WTC11 (cell line): ENCODE results near the gene FYN. TPM values are rescaled to one million over a fixed set of nuclear protein-coding genes. Genes with fewer than 3 reads are reported as not detected.

Experiments used
- ATAC-seq: fragments of 200-7000 bp; cut with Tn5 transposase; 2 replicates; pipeline ENCODE4 v1.10.0; 2021; ENCODE audit warnings: mild to moderate bottlenecking, moderate library complexity
- CTCF ChIA-PET: fragments of 300-600 bp; sonication (Branson Sonifier 250); formaldehyde crosslinking; loops from one replicate; lab custom pipeline; 2021; ENCODE audit warnings: antibody characterized with exemption; lab: Charles Lee
- POLR2A ChIA-PET: fragments of 350-600 bp; sonication (Branson Sonifier 250); formaldehyde crosslinking; loops from one replicate; lab custom pipeline; 2021; ENCODE audit warnings: antibody characterized with exemption; lab: Charles Lee
- DNase-seq: peaks from one replicate; pipeline ENCODE4 v3.0.0; 2021; ENCODE audit warnings: low spot score
- H3K27ac Mint-ChIP-seq: 2 replicates; pipeline ENCODE4 v1.8.0; 2021; ENCODE audit warnings: mixed read lengths
- H3K27me3 Mint-ChIP-seq: 2 replicates; pipeline ENCODE4 v1.8.0; 2021; ENCODE audit warnings: low read depth, mild to moderate bottlenecking, moderate library complexity, mixed read lengths
- H3K36me3 Mint-ChIP-seq: 2 replicates; pipeline ENCODE4 v1.8.0; 2021; ENCODE audit warnings: mixed read lengths
- H3K4me1 Mint-ChIP-seq: 2 replicates; pipeline ENCODE4 v1.8.0; 2022; ENCODE audit warnings: mixed read lengths
- H3K4me3 Mint-ChIP-seq: 2 replicates; pipeline ENCODE4 v1.8.0; 2021; ENCODE audit warnings: mild to moderate bottlenecking, moderate library complexity, mixed read lengths
- H3K9me3 Mint-ChIP-seq: 2 replicates; pipeline ENCODE4 v1.8.0; 2021; ENCODE audit warnings: mixed read lengths
- ATF1 ChIP-seq: sonication (generic); formaldehyde crosslinking; IDR thresholded peaks from 2 replicates; pipeline ENCODE4 v1.8.1; 2023; ENCODE audit warnings: mild to moderate bottlenecking, moderate library complexity, missing genetic modification reagents
- NFYB ChIP-seq: sonication (generic); formaldehyde crosslinking; conservative IDR thresholded peaks from 2 replicates; pipeline ENCODE4 v1.8.0; 2022; ENCODE audit warnings: low read depth, missing genetic modification reagents
- NR1H2 ChIP-seq: sonication (generic); formaldehyde crosslinking; IDR thresholded peaks from 2 replicates; pipeline ENCODE4 v1.9.0; 2021; ENCODE audit warnings: mild to moderate bottlenecking, moderate library complexity, missing genetic modification reagents
- TEAD4 ChIP-seq: sonication (generic); formaldehyde crosslinking; IDR thresholded peaks from 2 replicates; pipeline ENCODE4 v1.8.0; 2022; ENCODE audit warnings: mild to moderate bottlenecking, missing genetic modification reagents
- total RNA-seq: library from RNA; stranded (reverse); gene quantifications from 3 replicates; pipeline ENCODE4 v1.2.3, GENCODE V29; 2021
- TF ChIP-seq, protein P1 (sequence below): sonication (generic); formaldehyde crosslinking; IDR thresholded peaks from 2 replicates; pipeline ENCODE4 v1.8.0; 2022; ENCODE audit warnings: mild to moderate bottlenecking, missing genetic modification reagents
- TF ChIP-seq, protein P2 (sequence below): sonication (generic); formaldehyde crosslinking; IDR thresholded peaks from 2 replicates; pipeline ENCODE4 v1.8.1; 2022; ENCODE audit warnings: missing genetic modification reagents, borderline replicate concordance
- TF ChIP-seq, protein P3 (sequence below): fragments of 200-600 bp; IDR thresholded peaks from 2 replicates; pipeline ENCODE4 v1.8.0; 2022; ENCODE audit warnings: antibody characterized with exemption
- TF ChIP-seq, protein P4 (sequence below): fragments of 250-450 bp; sonication (Bioruptor Pico); IDR thresholded peaks from 2 replicates; pipeline ENCODE4 v1.9.0; 2021; ENCODE audit warnings: mild to moderate bottlenecking

FYN gene
- total RNA-seq, 1 experiment from 2014 or later, result 63.9 TPM

DNA sequence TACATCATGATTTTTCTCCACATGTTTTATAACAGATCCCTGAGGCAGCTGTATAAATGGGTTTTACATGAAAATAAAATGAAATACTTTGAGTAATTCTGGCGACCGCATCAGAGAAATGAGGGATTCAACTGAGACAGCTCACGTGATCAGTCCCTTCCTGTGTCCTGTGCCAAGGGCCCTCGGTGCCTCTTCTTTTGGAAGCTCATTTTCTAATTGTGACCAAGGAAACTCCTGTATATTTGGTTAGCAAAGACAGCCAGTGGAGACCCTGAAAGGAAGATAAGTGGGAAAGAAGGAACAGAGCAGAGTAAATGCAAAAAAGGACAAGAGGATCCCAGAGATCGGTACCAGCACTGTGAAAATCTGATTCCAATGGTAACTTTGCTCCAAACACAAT lies 129.9 kb downstream of the FYN start (continued):
- TF ChIP-seq, protein P1, sequence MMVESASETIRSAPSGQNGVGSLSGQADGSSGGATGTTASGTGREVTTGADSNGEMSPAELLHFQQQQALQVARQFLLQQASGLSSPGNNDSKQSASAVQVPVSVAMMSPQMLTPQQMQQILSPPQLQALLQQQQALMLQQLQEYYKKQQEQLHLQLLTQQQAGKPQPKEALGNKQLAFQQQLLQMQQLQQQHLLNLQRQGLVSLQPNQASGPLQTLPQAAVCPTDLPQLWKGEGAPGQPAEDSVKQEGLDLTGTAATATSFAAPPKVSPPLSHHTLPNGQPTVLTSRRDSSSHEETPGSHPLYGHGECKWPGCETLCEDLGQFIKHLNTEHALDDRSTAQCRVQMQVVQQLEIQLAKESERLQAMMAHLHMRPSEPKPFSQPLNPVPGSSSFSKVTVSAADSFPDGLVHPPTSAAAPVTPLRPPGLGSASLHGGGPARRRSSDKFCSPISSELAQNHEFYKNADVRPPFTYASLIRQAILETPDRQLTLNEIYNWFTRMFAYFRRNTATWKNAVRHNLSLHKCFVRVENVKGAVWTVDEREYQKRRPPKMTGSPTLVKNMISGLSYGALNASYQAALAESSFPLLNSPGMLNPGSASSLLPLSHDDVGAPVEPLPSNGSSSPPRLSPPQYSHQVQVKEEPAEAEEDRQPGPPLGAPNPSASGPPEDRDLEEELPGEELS, result no peak

DNA sequence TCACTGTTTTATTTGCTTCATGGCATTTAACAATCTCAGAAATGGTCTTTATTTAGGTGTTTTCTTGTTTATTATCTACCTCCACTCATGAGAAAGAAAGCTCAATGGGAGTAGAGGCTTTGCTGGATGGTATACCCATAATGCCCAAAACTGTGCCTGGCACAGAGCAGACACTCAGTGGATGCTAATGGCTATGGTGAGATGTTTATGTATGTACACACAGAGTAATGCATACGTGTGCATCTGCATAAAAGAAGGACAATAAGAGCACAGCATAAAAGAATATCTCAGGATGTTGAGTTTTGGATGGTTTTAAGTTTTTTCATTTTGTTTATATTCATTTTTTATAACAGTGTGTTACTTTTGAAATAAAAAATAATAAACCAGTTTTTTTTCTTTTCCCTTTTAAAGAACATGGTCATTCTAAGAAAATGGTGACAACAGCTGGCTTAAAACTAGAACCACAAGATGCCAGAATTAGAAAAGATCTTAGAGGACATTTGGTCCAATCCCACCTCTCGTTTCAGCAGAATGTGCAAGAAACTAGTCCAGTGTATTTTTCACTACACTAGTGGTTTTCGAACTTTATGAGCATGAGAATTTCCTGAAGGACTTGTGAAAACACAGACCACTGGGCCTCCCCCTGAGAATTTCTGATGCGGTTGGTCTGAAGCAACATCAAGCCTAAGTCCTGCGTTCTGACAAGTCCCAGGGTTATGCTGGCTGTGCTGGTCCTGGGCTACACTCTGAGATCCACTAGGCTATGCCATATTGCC lies 131.9 kb downstream of the FYN start:
- Mint-ChIP-seq H3K9me3 (no peaks in the 10 kb centered on the region), H3K4me3 (no peak overlapping the region), H3K4me1 (peaks cover 27% of the 10 kb centered on the region), H3K36me3 (peaks cover 3% of the 10 kb centered on the region), H3K27ac (no peak overlapping the region), H3K27me3 (no peaks in the 10 kb centered on the region)
- no peak for ATAC-seq
- POLR2A ChIA-PET, result no interaction called here
- CTCF ChIA-PET, result no interaction called here
- DNase-seq, result no peak
- TF ChIP-seq, protein P2, sequence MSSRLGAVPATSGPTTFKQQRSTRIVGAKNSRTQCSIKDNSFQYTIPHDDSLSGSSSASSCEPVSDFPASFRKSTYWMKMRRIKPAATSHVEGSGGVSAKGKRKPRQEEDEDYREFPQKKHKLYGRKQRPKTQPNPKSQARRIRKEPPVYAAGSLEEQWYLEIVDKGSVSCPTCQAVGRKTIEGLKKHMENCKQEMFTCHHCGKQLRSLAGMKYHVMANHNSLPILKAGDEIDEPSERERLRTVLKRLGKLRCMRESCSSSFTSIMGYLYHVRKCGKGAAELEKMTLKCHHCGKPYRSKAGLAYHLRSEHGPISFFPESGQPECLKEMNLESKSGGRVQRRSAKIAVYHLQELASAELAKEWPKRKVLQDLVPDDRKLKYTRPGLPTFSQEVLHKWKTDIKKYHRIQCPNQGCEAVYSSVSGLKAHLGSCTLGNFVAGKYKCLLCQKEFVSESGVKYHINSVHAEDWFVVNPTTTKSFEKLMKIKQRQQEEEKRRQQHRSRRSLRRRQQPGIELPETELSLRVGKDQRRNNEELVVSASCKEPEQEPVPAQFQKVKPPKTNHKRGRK (CRISPR knock-in tag), result no peak
- TF ChIP-seq TEAD4 (CRISPR knock-in tag), result no peak
- TF ChIP-seq, protein P3, sequence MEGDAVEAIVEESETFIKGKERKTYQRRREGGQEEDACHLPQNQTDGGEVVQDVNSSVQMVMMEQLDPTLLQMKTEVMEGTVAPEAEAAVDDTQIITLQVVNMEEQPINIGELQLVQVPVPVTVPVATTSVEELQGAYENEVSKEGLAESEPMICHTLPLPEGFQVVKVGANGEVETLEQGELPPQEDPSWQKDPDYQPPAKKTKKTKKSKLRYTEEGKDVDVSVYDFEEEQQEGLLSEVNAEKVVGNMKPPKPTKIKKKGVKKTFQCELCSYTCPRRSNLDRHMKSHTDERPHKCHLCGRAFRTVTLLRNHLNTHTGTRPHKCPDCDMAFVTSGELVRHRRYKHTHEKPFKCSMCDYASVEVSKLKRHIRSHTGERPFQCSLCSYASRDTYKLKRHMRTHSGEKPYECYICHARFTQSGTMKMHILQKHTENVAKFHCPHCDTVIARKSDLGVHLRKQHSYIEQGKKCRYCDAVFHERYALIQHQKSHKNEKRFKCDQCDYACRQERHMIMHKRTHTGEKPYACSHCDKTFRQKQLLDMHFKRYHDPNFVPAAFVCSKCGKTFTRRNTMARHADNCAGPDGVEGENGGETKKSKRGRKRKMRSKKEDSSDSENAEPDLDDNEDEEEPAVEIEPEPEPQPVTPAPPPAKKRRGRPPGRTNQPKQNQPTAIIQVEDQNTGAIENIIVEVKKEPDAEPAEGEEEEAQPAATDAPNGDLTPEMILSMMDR, result no peak
- TF ChIP-seq, protein P1, result no peak
- TF ChIP-seq ATF1 (CRISPR knock-in tag), result no peak

DNA sequence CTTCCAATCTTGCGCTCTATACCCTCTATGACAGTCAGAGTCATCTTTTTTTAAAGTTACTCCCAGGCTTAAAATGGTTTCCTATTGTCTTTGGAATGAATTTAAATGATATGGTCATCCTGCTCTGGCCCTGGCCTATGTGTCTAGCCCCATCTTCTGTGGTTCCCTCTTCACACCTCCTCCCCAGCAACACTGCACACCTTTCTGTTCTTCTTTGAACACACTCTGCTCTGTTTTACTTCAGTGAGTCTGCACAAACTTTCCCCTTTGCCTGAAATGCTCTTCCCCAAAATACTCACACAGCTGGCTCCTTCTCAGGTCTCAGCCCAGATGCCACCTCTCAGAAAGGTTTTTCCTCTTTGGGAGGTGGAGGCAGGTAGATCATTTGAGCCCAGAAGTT lies 132.7 kb downstream of the FYN start:
- no peak for ATAC-seq
- no peaks in the 10 kb centered on the region for H3K9me3 Mint-ChIP-seq
- no peaks in the 10 kb centered on the region for H3K27me3 Mint-ChIP-seq
- H3K4me1 Mint-ChIP-seq, result peaks cover 21% of the 10 kb centered on the region
- TF ChIP-seq, protein P4, sequence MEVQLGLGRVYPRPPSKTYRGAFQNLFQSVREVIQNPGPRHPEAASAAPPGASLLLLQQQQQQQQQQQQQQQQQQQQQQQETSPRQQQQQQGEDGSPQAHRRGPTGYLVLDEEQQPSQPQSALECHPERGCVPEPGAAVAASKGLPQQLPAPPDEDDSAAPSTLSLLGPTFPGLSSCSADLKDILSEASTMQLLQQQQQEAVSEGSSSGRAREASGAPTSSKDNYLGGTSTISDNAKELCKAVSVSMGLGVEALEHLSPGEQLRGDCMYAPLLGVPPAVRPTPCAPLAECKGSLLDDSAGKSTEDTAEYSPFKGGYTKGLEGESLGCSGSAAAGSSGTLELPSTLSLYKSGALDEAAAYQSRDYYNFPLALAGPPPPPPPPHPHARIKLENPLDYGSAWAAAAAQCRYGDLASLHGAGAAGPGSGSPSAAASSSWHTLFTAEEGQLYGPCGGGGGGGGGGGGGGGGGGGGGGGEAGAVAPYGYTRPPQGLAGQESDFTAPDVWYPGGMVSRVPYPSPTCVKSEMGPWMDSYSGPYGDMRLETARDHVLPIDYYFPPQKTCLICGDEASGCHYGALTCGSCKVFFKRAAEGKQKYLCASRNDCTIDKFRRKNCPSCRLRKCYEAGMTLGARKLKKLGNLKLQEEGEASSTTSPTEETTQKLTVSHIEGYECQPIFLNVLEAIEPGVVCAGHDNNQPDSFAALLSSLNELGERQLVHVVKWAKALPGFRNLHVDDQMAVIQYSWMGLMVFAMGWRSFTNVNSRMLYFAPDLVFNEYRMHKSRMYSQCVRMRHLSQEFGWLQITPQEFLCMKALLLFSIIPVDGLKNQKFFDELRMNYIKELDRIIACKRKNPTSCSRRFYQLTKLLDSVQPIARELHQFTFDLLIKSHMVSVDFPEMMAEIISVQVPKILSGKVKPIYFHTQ (CRISPR knock-in tag), result no peak
- TF ChIP-seq NFYB (CRISPR knock-in tag), result no peak
- no peak for TF ChIP-seq NR1H2 (CRISPR knock-in tag)
- no peak overlapping the region for H3K27ac Mint-ChIP-seq
- no peak overlapping the region for H3K4me3 Mint-ChIP-seq
- CTCF ChIA-PET, result no interaction called here
- H3K36me3 Mint-ChIP-seq, result peaks cover 3% of the 10 kb centered on the region
- POLR2A ChIA-PET, result no interaction called here
- no peak for DNase-seq
